CD1c-positive myeloid dendritic cell (primary cell): ENCODE results near the gene MAP1B.
A peak's percentile ranks its signal among the peaks of the same experiment; 100 is the strongest.

Experiments
- DNase-seq: peaks from one replicate; pipeline ENCODE4 v3.0.0-alpha.2; 2016; ENCODE audit errors: extremely low spot score

Gene MAP1B

GRCh38 chr5:72133212-72133990, 26.1 kb downstream of the MAP1B start:
- DNase-seq = no peak

- no peak for DNase-seq
These were observed 27.1 kb downstream of the MAP1B start for GRCh38 chr5:72134226-72134899.

- peak; percentile 31 for DNase-seq
These were observed 30.6 kb downstream of the MAP1B start for GRCh38 chr5:72137826-72138409.

GRCh38 chr5:72138943-72139521, 31.8 kb downstream of the MAP1B start:
- DNase-seq = no peak

GRCh38 chr5:72140711-72141110, 33.4 kb downstream of the MAP1B start:
- no peak for DNase-seq

GRCh38 chr5:72141440-72142355, 34.4 kb downstream of the MAP1B start:
- no peak for DNase-seq

GRCh38 chr5:72144762-72145161, 37.5 kb downstream of the MAP1B start:
- DNase-seq = no peak

- DNase-seq = no peak
These were observed 38.1 kb downstream of the MAP1B start for GRCh38 chr5:72145348-72145747.

- DNase-seq = no peak
These were observed 38.8 kb downstream of the MAP1B start for GRCh38 chr5:72146056-72146455.

GRCh38 chr5:72147569-72147968, 40.3 kb downstream of the MAP1B start:
- no peak for DNase-seq

GRCh38 chr5:72149742-72150141, 42.5 kb downstream of the MAP1B start:
- DNase-seq = no peak

- no peak for DNase-seq
These were observed 43.9 kb downstream of the MAP1B start for GRCh38 chr5:72151169-72151568.

GRCh38 chr5:72151646-72152045, 44.4 kb downstream of the MAP1B start:
- DNase-seq = no peak

- DNase-seq = no peak
These were observed 45.3 kb downstream of the MAP1B start for GRCh38 chr5:72152545-72152944.

- no peak for DNase-seq
These were observed 46.3 kb downstream of the MAP1B start for GRCh38 chr5:72153551-72153950.

GRCh38 chr5:72154076-72154756, 46.9 kb downstream of the MAP1B start:
- DNase-seq = no peak

- DNase-seq = no peak
These were observed 49.8 kb downstream of the MAP1B start for GRCh38 chr5:72156946-72157624.

- no peak for DNase-seq
These were observed 50.3 kb downstream of the MAP1B start for GRCh38 chr5:72157625-72157962.

GRCh38 chr5:72159501-72159911, 52.2 kb downstream of the MAP1B start:
- DNase-seq = no peak

GRCh38 chr5:72160329-72160728, 53.1 kb downstream of the MAP1B start:
- DNase-seq = no peak

- no peak for DNase-seq
These were observed 53.7 kb downstream of the MAP1B start for GRCh38 chr5:72160959-72161358.
